Cardiac fibroblast (primary cell): ENCODE data around the gene AK4.
"Not testable (repeated sequence)": the region's sequence is repeated elsewhere in the genome, so short reads cannot be mapped to it uniquely, and the experiment has no call there.

Experiments
- DNase-seq, 2 donors: peaks; one replicate each; pipeline versions ENCODE4 v3.0.0 to v3.0.0-alpha.2; 2010; ENCODE audit warnings: low read depth in 2 of 2
- H3K4me3 ChIP-seq, 2 donors: replicated peaks in 1 of 2; 1 replicate in 1 of 2; 2 replicates in 1 of 2; pipeline ENCODE4 v1.5.1; 2011; ENCODE audit warnings: low read depth in 2 of 2, low read length in 2 of 2, mild to moderate bottlenecking in 2 of 2, moderate library complexity in 1 of 2
- TF ChIP-seq, protein P1 (sequence below): IDR thresholded peaks from one replicate; pipeline ENCODE4 v1.5.1; 2011; ENCODE audit warnings: low read depth, mild to moderate bottlenecking, low read length, inconsistent platforms

AK4 gene

GRCh38 chr1:65113298-65113697 is 34.7 kb upstream of the AK4 start:
- TF ChIP-seq, protein P1, sequence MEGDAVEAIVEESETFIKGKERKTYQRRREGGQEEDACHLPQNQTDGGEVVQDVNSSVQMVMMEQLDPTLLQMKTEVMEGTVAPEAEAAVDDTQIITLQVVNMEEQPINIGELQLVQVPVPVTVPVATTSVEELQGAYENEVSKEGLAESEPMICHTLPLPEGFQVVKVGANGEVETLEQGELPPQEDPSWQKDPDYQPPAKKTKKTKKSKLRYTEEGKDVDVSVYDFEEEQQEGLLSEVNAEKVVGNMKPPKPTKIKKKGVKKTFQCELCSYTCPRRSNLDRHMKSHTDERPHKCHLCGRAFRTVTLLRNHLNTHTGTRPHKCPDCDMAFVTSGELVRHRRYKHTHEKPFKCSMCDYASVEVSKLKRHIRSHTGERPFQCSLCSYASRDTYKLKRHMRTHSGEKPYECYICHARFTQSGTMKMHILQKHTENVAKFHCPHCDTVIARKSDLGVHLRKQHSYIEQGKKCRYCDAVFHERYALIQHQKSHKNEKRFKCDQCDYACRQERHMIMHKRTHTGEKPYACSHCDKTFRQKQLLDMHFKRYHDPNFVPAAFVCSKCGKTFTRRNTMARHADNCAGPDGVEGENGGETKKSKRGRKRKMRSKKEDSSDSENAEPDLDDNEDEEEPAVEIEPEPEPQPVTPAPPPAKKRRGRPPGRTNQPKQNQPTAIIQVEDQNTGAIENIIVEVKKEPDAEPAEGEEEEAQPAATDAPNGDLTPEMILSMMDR, result no peak
- DNase-seq, result peak in 1 of 2 donors; percentile 9
- H3K4me3 ChIP-seq, result no peak overlapping the region

GRCh38 chr1:65114322-65114721 is 33.7 kb upstream of the AK4 start:
- peak in 1 of 2 donors; percentile 60 for DNase-seq
- TF ChIP-seq, protein P1, result no peak
- H3K4me3 ChIP-seq, result no peak overlapping the region

DNA sequence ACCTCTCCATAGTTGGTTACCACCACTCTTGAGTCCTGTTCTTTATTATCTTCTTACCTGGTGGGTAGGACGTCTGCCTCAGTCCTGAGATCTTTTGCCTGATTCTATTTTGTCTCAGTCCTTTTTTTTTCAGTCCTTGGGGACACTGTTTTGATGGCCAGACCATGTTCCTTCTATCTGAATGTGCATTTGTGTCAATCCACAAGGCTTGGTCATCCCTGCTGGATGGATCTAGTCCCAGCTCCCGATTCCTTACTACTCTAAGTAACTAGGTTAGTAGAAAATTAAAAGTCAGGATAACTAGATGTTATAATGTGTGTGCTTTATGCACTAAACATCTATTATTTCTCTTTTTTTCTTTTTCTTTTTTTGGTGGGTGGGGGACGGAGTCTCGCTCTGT is 28.1 kb upstream of the AK4 start:
- H3K4me3 ChIP-seq, result no peak overlapping the region
- TF ChIP-seq, protein P1, result no peak
- no peak for DNase-seq

DNA sequence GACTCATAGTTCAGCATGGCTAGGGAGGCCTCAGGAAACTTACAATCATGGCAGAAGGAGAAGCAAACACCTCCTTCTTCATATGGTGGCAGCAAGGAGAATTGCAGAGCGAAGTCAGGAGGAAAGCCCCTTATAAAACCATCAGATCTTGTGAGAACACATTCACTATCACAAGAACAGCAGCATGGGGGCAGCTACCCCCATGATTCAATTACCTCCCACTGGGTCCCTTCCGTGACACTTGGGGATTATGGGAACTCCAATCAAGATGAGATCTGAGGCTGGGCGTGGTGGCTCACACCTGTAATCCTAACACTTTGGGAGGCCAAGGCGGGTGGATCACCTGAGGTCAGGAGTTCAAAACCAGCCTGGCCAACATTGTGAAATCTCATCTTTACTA is 18.9 kb upstream of the AK4 start:
- DNase-seq, H3K4me3 ChIP-seq: not testable (repeated sequence)

DNA sequence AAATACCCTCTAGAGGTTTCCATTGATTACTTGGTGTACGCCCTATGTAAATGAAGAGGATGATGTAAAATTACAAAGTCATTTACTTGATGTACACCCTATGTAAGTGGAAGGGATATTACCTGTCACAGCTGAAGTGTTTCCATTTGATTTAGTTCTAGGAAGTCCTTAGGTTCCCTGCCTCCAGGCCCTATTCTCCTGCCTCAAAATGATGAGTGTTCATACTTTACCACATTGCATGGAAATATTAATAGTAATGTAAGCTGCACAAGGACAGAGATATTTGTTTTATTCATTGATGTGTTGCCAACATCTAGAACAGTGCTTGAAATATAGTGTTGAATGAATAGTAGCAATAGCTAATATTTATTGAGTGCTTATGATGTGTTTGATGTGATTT is 9.5 kb upstream of the AK4 start:
- TF ChIP-seq, protein P1, result no peak
- H3K4me3 ChIP-seq, result no peak overlapping the region
- DNase-seq, result no peak

- H3K4me3 ChIP-seq, DNase-seq: not testable (repeated sequence)
Measured at GRCh38 chr1:65139793-65140192, 8.2 kb upstream of the AK4 start.

GRCh38 chr1:65141394-65141793 is 6.6 kb upstream of the AK4 start:
- no peak overlapping the region for H3K4me3 ChIP-seq
- DNase-seq, result peak; percentile 51 to 68
- TF ChIP-seq, protein P1, result no peak

GRCh38 chr1:65141918-65142317 is 6.1 kb upstream of the AK4 start:
- DNase-seq, result no peak
- TF ChIP-seq, protein P1, result no peak
- no peak overlapping the region for H3K4me3 ChIP-seq

DNA sequence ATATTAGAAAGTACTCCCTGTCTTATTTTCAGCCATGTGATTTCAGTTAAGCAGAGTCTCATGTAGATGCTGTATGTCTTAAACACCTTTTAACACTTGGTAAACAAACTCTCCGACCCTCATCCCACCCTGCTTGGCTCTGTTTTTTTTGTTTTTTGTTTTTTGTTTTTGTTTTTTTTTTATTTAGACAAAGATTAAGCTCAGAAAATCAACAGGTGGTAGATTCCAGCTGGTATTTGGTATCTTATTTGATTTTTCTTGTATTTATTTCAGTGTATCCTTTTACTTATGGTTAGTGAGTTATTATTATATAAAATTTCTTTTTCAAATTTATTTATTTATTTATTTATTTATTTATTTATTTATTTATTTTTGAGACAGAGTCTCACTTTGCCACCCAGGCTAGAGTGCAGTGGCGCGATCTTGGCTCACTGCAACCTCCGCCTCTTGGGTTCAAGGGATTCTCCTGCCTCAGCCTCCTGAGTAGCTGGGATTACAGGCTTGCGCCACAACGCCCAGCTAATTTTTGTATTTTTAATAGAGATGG is 4.8 kb upstream of the AK4 start:
- DNase-seq, H3K4me3 ChIP-seq: not testable (repeated sequence)
